HG03460 (cell line): ENCODE data around the gene RAPGEF4.
"Not testable (repeated sequence)": the region's sequence is repeated elsewhere in the genome, so short reads cannot be mapped to it uniquely, and the experiment has no call there.

ENCODE experiments used
- ATAC-seq: cut with Tn5 transposase; IDR thresholded peaks from one replicate; pipeline ENCODE4 v1.9.1; 2021; ENCODE audit not compliant: unreplicated experiment

RAPGEF4 gene

DNA sequence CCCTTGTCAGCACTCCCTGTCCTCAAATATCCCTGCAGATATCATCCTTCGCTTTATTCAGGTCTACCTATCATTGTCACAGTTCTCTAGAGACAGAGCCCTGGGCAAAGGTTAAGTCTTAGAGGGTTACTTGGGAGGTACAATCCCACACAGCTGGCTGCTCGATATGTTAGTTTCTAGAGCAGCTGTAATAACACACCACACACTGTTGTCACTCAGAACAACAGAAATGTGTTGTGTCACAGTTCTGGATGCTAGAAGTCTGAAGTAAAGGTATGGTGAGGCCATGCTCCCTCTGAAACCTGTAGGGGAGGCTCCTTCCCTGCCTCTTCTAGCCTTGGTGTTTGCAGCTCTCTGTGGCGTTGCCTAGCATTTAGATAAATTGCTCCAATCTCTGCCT lies 9.9 kb upstream of the RAPGEF4 start:
- ATAC-seq, result no peak

DNA sequence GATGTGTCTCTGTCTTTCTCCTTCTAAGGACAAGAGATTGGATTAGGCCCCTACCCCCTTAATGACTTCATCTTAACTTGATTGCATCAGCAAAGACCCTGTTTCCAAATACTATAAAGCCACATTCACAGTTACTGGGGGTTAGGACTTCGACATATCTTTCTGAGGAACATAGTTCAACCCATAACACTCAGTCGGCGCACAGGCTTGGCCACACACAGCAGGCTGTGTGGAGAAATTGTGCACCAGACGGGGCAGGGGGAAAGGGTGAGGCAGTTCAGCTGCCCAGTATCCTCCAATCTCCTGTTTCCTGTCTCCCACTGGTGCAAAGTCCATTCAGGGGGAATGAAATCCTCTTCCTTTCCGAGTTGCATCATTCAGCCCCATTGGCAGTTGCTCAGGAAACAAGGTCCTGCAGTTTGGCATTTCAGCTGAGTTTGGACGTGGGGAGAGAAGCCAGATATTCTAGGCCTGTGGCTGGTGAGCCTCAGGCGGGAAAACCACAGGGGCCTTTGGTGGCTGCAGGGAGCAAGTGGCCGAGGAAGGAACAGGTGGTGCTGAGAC lies 9.4 kb upstream of the RAPGEF4 start:
- no peak for ATAC-seq

DNA sequence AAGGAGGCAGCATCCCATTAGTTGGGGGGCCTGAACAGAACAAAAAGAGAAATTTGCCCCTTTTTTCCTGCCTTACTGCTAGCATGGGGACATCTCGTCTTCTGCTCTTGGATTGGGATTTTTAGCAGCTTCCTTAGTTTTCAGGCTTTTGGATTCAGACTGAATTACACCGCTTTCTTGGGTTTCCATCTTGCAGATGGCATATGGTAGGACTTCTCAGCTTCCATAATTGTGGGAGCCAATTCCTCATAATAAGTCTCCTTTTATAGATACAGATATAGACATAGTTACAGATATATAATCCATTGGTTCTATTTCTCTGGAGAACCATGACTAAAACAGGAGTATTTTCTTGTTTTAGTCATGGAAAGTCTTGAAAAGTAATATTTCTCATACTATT lies 5.2 kb upstream of the RAPGEF4 start:
- no peak for ATAC-seq

DNA sequence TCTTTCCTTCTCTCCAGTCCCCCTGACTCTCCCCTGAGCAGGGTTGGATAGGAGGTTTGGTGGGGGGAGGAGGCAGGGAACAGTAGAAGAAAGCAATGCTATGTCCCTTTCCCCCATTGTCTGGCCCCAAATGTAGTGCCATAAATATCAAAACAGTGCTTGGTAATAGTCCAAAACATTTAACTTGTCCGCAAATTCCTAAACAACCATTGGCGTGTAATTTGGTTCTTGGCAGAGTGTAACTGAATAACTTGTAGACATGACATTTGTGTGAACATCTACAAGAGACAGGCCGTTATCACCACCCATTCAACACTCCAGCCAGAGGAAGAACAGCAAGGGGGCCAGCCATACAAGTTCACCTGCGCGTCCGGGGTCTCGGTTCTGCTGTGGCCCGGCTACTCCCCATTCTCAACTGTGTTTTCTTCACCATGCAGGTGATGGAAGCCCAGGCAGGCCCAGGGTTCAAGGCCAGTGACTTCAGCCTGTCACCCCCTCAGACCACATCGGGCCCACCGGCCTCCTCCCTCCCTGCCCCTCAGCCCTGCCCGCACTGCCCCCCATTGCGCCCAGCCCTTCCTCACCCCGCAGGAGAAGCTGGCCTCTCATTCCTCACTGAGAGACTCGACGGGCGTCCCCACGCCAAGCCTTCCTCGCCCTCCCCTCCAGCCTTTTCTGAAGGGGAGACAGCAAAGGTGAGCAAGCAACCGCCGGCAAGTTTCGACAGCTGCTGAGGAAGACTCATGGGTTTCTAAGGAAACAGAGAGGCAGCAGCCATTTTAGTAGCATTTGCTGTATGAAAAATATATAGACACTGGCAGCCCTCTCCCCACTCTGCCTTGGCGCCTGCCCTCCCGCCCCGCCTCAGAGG lies 699 bp upstream of the RAPGEF4 start:
- ATAC-seq, result no peak

DNA sequence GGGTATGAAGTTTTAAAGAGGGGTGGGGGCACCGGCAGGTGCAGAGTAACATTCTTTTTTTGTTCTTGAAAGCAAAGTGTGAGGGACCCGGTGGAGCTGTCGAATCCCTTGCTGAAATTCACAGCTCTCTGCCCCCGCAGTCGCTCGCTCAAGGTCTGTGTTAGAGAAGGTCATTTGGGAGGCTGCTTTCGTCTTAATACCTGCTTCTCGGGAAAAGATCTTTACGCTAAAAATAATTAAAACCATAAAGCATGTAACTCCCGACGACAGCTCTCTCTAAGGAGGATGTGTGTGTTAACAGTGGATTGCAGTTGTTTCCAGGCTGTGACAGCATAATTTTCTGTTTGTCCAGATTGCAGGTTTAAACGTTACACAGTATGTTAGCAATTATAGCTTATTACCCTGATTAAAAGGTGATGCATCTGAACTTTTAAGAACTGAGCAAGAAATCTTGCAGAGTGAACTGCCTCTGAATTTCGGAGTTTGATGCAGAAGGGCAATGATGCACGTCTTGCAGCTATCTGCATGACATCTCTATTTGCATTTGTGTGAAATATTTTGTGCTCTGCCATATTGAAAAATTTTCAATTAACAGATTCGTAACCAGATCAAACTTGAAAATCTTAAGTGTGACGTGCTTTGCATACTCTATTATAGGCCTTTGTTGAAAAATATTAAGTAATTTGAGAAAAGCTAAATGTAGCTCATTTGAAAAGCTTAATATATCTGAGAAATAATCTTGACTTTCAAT lies 954 bp downstream of the RAPGEF4 start:
- ATAC-seq, result no peak

DNA sequence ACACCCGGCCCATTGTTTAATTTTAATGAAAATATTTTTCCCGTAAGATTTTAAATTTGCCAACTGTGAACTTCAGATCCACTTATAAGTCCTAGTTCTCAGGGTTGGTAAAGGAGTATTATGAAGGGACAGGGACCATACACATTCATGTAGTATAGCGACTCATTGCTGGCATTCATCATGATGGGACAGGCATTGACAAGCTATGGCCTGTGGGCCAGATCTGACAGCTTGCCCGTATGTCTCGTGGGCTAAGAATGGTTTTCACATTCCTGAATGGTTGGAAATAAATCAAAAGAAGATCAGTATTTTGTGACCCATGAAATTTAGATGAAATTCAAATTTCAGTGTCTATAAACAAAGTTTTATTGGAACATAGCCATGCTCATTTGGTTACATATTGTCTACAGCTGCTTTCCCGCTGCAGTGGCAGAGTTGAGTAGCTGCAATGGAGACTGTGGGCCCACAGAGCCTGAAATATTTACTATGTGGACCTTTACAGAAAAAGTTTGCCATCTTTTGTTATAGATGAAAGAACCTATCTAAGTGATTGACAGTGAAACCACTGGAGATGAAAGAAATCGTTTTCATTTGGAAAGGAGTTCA lies 4.1 kb downstream of the RAPGEF4 start:
- ATAC-seq, result no peak

DNA sequence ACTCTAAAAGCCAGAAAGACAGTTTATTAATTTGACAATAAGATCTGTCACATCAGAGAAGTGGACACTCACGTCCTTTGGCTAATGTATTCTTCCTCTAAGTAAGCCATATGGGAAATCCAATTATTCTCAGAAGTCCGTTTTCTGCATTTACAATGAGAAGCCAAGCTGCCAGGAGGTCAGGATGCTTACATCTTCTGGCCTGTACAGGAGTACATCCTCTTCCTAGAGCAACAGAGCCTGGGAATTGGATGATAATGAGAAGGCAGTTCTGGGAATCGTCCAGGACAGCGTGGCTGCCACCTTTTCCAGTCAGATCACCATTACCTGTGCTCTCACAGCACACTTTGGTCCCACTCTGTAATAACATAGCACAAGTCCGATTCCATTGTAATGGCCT lies 5.2 kb downstream of the RAPGEF4 start:
- no peak for ATAC-seq

DNA sequence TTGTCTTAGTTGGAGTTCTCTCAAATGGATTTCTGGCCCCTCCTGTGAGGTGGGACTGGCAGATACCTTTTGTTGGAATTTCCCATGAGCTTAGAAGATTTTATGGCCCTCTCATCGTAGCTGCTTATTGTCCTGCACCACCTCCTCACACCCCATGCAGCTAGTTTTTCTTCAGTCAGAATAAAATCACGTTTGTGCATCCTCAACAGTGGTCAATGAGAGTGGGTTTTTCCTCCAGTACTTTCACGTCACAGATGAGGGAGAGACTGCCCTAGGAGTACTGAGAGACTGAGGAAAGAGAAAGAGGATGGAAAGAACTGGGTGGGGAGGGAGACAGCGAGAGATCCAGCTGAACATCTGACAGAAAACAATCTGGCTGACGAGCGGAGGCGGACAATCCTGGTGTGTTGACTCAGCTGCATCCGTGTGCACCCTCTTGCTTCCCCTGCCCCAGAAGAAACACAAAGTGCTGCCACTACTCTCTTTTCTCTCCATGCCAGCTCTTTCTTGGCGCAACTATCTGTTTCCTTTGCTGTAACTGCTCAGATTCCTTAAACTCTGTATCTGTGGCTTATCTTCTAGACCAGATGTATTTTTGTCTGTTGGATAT lies 7.4 kb downstream of the RAPGEF4 start:
- no peak for ATAC-seq

DNA sequence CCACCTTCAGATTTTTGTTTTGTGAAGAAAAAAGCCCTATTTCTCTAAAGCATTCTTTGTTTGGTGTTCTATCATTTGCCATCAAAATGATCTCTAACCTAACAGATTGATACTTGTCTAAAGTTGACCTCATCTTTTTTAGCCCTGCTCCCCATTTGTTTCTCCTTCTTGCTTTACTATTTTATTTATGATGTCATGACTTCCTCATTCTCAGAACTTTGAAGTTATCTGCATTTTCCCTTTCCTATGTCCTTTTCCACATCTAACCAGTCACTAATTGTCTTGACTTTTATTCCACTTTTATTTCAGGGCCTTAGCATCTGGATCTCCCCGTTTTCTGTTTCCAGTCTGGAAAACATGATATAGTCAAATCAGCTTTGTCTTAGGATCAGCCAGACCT lies 8.3 kb downstream of the RAPGEF4 start:
- no peak for ATAC-seq

DNA sequence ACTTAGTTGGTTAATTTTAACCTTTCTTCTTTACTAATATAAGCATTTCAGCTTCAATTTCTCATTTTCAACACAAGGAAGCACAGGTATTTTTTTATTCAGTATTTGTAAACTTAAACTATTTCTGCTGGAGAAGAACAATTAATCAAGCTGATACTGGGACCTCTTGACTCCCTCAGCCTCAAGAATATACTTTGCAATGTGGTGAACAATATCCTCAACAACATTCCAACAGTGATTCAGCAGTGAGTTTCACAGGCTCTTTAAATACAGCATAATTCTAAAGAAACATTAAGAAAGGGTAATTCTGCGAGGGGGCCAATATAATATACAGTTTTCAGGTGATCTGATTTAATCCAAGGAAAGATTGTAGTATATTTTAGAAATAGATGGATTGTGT lies 10.0 kb downstream of the RAPGEF4 start:
- ATAC-seq, result no peak

DNA sequence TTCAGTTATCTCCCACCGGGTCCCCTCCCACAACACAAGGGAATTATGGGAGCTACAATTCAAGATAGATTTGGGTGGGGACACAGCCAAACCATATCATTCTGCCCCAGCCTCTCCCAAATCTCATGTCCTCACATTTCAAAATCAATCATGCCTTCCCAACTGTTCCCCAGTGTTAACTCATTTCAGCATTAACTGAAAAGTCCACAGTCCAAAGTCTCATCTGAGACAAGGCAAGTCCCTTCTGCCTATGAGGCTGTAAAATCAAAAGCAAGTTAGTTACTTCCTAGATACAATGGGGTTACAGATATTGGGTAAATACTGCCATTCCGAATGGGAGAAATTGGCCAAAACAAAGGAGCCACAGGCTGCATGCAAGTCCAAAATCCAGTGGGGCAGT lies 12.9 kb downstream of the RAPGEF4 start:
- not testable (repeated sequence) for ATAC-seq

DNA sequence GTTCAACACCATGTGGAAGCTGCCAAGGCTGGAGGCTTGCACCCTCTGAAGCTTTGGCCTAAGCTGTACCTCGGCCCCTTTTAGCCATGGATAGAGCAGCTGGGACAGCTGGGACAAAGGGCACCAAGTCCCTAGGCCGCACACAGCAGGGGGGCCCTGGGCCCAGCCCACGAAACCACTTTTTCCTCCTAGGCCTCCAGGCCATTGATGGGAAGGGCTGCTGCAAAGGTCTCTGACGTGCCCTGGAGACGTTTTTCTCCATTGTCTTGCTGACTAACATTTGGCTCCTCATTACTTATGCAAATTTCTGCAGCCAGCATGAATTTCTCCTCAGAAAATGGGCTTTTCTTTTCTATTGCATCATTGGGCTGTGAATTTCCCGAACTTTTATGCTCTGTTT lies 13.7 kb downstream of the RAPGEF4 start:
- ATAC-seq, result no peak

DNA sequence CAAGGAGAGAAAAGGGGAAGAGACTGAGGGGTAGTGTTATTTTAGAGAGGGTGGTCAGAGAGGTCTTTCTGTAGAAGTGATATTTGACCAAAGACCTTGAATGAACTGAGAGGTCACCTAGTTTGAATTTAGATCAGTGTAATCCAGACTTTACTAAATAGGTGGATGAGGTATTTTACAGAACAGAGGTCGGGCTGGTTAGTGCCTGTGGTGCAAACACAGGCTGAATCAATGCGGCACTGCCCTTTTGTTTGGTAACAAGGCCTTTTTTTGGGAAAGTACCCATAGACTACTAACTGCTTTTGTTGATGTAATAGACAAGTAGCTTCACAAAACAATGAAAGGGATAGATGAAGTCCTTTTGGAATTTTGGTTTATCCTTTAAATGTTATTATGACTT lies 15.9 kb downstream of the RAPGEF4 start:
- no peak for ATAC-seq

DNA sequence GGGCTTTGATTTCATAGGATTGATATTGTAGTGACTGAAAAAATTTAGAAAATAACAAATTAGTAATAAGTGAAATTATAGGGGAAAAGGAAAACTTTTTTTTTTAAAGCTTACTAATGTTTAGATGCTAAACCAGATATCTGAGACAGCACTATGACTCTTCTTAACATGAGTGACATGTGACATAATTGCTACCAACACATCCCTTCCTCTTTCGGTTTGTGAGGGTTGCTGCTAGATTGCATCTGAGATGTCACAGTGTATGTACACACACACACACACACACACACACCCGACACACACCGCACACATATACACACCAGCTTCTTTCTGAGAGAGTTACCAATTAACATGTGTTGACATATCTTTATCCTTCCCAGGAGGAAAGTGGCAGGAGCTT lies 18.0 kb downstream of the RAPGEF4 start:
- no peak for ATAC-seq

DNA sequence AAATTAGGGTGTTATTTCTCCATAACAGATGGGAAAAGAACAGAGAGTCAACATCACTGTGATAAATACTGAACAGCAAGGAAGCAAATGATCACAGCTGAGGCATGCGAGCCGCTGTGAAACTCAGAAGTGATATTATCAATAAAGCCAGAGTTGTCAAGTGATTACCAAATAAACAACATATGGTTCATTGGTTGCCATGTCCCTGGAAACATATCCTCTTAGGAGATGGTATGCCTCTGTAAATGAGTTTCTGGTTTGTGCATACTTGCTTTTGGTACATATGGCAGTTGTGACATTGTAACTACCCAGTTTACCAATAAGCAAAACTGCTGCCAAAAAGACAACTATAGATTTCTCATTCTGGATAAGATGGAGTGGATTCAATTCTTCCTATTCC lies 23.8 kb downstream of the RAPGEF4 start:
- no peak for ATAC-seq

DNA sequence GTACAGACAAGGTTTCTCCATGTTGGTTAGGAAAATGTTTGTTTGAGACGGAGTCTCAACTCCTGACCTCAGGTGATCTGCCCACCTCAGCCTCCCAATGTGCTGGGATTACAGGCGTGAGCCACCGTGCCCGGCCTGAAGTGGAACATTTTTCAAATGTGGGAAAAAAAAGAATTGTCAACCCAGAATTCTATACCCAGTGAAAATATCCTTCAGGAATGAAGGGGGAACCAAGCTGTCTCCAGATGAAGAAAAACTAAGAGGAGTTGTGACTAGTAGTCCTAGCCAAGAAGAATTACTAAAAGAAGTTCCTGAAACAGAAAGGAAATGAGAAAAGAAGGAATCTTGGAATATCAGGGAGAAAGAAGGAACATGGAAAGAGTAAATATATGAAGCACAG lies 25.7 kb downstream of the RAPGEF4 start:
- no peak for ATAC-seq

DNA sequence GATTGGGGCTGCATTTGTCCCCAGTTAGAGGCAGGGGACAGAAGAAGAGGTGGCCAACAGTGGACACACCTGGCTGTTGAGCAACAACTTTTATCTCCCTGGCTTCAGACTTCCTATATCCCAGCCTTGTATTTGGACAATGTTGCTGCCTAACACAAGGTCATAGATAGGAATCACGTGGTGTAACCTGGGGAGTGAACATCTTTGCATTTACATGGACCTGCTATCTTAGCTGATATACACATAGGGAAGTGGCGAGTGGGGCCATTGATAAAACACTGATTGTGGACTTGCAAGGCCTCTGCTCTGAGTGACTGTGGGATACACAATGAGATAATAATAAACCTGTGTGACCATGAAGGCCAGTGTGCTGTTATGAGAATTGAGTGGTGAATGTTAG lies 26.9 kb downstream of the RAPGEF4 start:
- ATAC-seq, result no peak

DNA sequence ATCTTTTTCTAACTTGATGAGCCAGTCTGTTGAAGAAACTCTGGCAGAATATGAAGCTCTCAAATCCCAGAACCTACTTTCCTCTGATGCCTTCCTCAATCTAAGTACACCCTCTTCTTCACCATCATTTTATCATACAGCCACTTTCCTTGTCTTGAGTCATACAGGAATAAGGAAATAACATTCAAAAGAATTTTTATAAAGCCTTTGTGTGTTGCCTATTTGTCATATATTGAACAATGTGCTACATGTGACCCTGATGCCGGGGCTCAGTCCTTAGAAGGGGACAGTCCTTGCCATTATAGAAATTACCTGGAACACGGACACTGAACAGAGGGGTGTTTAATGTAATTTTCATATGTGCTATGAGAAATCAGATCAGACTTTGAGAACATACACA lies 27.4 kb downstream of the RAPGEF4 start:
- ATAC-seq, result no peak

DNA sequence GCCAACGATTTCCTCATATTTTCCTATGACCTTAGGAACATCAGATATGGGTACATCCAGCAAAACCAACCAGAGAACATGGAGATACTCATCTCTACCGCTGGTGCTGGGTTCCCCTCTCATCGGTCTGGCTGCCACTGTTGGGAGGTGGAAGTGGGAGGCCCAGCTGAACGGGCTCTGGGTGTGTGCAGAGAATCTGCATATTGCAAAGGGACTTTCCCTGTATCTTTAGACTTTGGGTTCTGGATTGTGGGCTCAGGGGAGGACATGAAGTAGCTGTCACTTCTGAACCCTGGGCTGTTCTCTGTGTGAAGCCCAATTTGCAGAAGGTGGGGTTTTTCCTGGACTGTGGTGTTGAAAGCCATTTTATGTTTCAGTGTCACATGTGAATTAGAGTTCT lies 30.0 kb downstream of the RAPGEF4 start:
- no peak for ATAC-seq

DNA sequence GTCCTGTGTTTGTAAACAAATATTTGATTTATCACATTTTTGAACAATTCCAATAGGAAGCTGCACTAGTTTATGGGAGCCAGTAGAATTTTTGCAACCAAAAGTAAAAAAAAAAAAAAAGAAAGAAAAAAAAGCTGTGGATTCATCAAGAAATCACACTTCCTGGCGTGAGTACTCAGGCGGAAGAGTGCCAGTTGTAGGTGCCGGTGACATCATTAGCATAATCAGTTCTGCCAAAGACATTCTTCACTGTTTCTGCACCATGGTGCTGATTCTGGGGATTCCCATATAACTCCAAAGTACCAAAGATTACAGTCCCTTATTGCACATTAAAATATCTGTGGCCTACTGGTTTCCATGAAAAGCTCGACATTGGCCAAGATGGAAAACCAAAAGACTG lies 32.8 kb downstream of the RAPGEF4 start:
- no peak for ATAC-seq

DNA sequence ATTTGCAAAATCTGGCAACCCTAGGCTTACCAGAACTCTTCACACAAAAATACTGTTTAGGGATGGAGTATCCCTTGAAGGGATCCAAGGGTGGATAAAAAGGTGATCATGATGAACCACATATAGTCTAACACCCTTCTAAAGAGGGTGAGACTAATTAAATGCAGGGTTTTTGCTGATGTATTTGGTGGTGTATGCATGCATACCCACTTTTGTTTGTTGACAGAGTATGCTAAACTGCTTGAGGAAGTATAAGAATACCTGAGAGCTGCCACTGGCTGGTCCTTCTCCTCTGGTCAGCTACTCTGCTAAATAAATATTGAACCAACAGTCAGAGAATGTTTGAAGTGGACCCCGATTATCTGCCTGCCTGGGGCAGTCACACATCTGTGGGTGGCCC lies 34.2 kb downstream of the RAPGEF4 start:
- no peak for ATAC-seq
